GM12892 (cell line): ENCODE data around the gene ARHGAP23.

Experiments used
- DNase-seq: peaks from one replicate; pipeline ENCODE4 v3.0.0; 2011; ENCODE audit not compliant: insufficient read length
- FAIRE-seq: peaks from 2 replicates; lab custom pipeline; 2011; peaks lifted over from hg19 to GRCh38; lab: Jason Lieb, UNC
- POLR2A ChIP-seq: IDR thresholded peaks from 2 replicates; pipeline ENCODE4 v1.6.1; 2011; ENCODE audit warnings: low read depth, low read length, control low read depth
- POLR2AphosphoS5 ChIP-seq: IDR thresholded peaks from 2 replicates; pipeline ENCODE4 v1.6.1; 2011; ENCODE audit warnings: low read depth, low read length, control low read depth
- TAF1 ChIP-seq: IDR thresholded peaks from 2 replicates; pipeline ENCODE4 v1.6.1; 2011; ENCODE audit warnings: low read depth, mild to moderate bottlenecking, control low read depth, low read length, borderline replicate concordance

The ARHGAP23 gene

DNA sequence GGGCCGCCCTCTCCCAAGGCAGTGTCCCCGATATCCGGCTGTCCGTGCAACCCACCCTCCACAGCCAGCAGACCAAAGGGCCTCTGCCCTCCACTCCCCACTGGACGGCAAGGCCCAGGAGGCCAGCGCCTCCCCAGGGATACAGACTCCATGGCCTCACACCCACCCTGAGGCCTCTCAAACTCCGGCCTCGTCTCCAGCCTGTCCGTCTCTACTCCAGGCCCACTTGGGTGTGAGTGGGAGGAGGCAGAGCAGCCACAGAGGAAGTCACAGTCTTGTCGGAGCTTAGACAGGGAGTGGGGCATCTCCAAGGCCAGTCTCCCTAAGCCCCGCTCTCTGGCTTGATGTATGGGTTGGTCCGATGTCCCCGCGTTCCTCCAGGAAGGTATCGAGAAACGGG, 104.2 kb downstream of the ARHGAP23 start:
- FAIRE-seq (no peak), DNase-seq (no peak)
- no peak for TF ChIP-seq POLR2AphosphoS5
- no peak for TF ChIP-seq TAF1
- no peak for TF ChIP-seq POLR2A

DNA sequence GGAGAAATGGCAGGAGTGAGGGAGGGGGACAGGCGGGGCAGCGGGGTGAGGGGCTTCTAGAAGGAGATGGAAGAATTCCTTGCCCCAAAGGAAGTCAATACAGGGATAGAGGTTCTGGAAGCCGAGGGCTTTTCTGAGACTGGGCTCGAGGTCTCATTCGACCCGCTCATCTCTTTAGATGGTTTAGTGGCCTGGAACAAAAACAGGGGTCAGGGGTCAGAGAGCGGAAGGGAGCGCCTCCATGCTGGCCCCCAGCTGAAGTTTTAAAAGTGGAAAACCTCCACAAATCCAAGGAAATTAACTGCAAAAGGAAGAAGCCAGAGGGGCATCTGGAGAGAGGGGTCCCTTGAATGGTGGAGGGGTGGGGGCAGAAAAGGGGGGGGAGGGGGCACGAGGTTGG, 105.0 kb downstream of the ARHGAP23 start:
- DNase-seq (no peak), FAIRE-seq (no peak)
- TF ChIP-seq POLR2A (no peak), POLR2AphosphoS5 (no peak), TAF1 (no peak)

- FAIRE-seq (no peak), DNase-seq (no peak)
- no peak for TF ChIP-seq POLR2A
- no peak for TF ChIP-seq POLR2AphosphoS5
- TF ChIP-seq TAF1 = no peak
Measured at GRCh38 chr17:38533866-38534497, 105.7 kb downstream of the ARHGAP23 start.

- no peak for DNase-seq
- FAIRE-seq = no peak
- TF ChIP-seq POLR2A (no peak), POLR2AphosphoS5 (no peak), TAF1 (no peak)
Measured at GRCh38 chr17:38534498-38534885, 106.2 kb downstream of the ARHGAP23 start.

- TF ChIP-seq POLR2A (no peak), POLR2AphosphoS5 (no peak), TAF1 (no peak)
- FAIRE-seq (no peak), DNase-seq (no peak)
Measured at GRCh38 chr17:38535886-38536285, 107.6 kb downstream of the ARHGAP23 start.

DNA sequence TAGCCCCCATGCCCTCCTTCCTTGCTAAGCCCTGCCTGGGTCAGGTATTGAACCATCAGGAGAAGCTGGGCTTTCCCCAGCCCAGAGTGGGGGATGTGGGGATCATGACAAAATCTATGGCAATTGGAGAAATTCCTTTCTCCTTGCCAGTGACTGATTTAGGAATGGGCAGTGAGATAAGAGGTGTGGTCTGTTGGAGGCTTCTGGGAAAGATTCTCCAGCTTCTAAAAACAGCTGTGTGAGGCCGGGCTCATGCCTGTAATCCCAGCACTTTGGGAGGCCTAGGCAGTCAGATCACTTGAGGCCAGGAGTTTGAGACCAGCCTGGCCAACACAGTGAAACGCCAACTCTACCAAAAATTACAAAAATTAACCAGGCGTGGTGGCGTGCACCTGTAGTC, 108.4 kb downstream of the ARHGAP23 start:
- DNase-seq (no peak), FAIRE-seq (no peak)
- TF ChIP-seq TAF1 (no peak), POLR2AphosphoS5 (no peak), POLR2A (no peak)

DNA sequence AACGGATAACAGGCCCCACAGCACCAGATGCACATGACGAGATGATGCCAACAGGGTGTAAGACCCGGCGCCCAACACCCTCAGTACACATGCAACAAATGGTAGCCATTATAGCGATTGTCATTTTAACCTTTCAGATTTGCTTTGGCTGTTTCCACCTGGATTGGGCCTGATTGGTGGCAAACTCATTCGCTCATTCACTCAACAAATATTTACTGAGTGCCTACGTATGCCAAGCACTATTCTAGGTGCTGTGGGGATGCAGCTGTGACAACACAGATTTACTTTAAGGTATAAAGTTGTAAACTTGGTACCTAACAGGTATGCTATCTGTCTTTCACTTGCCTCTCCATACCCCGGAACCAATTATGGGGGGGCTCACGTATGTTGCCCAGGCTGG, 110.6 kb downstream of the ARHGAP23 start:
- DNase-seq = no peak
- no peak for TF ChIP-seq TAF1
- TF ChIP-seq POLR2A = no peak
- no peak for TF ChIP-seq POLR2AphosphoS5
- FAIRE-seq = no peak

DNA sequence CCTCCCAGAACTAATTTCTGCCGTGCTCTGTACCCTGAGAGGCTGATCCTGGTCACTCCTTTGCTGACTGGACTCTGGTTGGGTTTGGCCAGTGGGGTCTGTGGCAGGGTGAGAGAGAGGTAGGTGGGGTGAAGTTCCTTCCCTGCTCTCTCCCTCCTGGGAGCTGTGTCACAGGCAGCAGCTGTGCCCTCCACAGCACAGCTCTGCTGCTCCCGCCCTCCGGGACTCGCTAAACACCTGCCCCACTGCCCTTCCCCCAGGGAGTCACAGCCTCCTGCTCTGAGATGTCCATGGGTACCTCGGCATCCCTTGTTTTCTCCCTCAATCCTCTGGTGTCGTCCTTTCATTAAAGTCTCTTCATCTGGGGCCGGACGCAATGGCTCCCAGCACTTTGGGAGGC, 111.1 kb downstream of the ARHGAP23 start:
- no peak for TF ChIP-seq TAF1
- no peak for TF ChIP-seq POLR2A
- no peak for TF ChIP-seq POLR2AphosphoS5
- DNase-seq (no peak), FAIRE-seq (no peak)

DNA sequence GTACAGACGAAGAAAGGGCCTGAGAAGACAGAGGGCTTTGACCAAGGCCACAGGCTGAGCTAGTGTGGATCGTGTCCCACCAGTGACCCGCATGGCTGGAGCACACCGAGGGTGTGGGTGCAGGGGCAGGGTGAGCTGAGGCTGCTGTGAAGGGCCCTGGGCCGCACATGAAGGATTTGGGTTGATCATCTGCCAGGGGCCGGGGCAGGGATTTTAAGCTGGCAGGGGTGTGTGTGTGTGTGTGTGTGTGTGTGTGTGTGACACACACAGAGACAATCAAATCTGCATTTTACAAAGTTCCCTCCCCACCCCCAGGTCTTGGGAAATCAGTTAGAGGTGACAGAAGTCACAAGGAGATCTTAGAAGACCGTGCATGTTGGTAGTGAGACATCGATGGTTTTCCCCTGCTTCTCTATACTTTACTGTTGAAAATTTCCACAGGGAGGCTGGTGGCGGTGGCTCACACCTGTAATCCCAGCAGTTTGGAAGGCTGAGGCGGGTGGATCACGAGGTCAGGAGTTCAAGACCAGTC, 112.3 kb downstream of the ARHGAP23 start:
- DNase-seq (no peak), FAIRE-seq (no peak)
- TF ChIP-seq POLR2AphosphoS5 (no peak), TAF1 (no peak), POLR2A (no peak)

DNA sequence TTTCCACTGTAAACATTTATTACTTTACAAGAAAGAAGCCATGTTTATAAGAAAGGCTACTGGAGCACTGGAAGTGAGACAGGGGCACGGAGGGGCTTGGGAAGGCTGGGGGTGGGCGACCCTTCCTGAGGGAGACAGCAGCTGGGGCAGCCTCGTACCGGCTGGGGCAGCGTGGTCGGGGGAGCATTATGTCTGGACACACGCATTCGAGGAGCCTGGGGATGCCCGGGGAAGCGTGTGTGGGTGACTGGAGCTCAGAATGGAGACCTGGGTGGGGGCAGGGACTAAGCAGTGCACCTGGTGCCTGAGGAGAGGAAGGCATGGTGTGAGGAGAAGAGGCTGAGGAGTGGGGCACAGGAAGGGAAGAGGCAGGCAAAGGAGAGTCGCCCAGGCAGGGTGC, 113.0 kb downstream of the ARHGAP23 start:
- TF ChIP-seq POLR2A = no peak
- TF ChIP-seq TAF1 = no peak
- no peak for TF ChIP-seq POLR2AphosphoS5
- DNase-seq (no peak), FAIRE-seq (no peak)

DNA sequence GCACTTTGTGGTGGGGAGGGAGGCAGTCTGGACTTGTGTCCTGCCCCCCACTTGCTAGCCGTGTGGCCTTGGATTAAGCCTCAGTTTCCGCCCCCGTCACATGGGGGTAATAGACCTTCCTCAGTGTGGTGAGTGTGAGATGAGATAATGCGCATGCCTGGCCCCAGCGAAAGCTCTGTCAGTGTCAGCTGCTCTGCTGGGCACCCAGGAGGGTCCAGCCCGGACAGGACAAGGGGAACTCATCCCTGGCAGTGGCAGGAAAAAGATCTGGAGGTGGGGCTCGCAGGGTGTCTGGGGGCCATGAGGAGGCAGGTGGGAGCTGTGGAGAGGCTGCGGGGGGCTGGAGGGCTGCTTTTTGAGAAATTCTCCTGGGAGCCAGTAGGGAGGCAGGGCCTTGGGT, 114.0 kb downstream of the ARHGAP23 start:
- FAIRE-seq = no peak
- TF ChIP-seq POLR2A (no peak), TAF1 (no peak), POLR2AphosphoS5 (no peak)
- no peak for DNase-seq

GRCh38 chr17:38543403-38544174, 115.3 kb downstream of the ARHGAP23 start:
- TF ChIP-seq POLR2AphosphoS5 (no peak), TAF1 (no peak)

More at GRCh38 chr17:38543403-38544174, 115.3 kb downstream of the ARHGAP23 start:
- DNase-seq = no peak
- FAIRE-seq = no peak
